Immature natural killer cell (primary cell): Measurements from ENCODE around the gene TMEM47. TPM values are rescaled to one million over a fixed set of nuclear protein-coding genes. Genes with fewer than 3 reads are reported as not detected.
A peak's percentile ranks its signal among the peaks of the same experiment; 100 is the strongest.

ENCODE experiments used
- DNase-seq, 3 donors: peaks; one replicate each; pipeline ENCODE4 v3.0.0; 2022; ENCODE audit warnings: mixed read lengths in 1 of 3
- H3K27ac Mint-ChIP-seq, 6 donors: one replicate each; pipeline ENCODE4 v1.8.0; 2020; ENCODE audit warnings: mixed read lengths in 6 of 6, mild to moderate bottlenecking in 5 of 6, inconsistent platforms in 4 of 6, moderate library complexity in 3 of 6
- H3K27me3 Mint-ChIP-seq, 3 donors: one replicate each; pipeline ENCODE4 v1.8.0; 2020 to 2021; ENCODE audit warnings: low read depth in 3 of 3, mild to moderate bottlenecking in 3 of 3, mixed read lengths in 3 of 3, moderate library complexity in 3 of 3, inconsistent platforms in 1 of 3
- H3K36me3 Mint-ChIP-seq, 3 donors: one replicate each; pipeline ENCODE4 v1.8.0; 2020; ENCODE audit warnings: mixed read lengths in 3 of 3, inconsistent platforms in 2 of 3, mild to moderate bottlenecking in 2 of 3
- H3K4me1 Mint-ChIP-seq, 2 donors: one replicate each; pipeline ENCODE4 v1.8.0; 2020; ENCODE audit warnings: inconsistent platforms in 2 of 2, mild to moderate bottlenecking in 2 of 2, mixed read lengths in 2 of 2, moderate library complexity in 1 of 2
- H3K4me3 Mint-ChIP-seq, 5 donors: one replicate each; pipeline ENCODE4 v1.8.0; 2020; ENCODE audit warnings: mild to moderate bottlenecking in 5 of 5, mixed read lengths in 5 of 5, inconsistent platforms in 3 of 5, moderate library complexity in 3 of 5
- H3K9me3 Mint-ChIP-seq, 6 donors: one replicate each; pipeline ENCODE4 v1.8.0; 2020; ENCODE audit warnings: mild to moderate bottlenecking in 6 of 6, mixed read lengths in 6 of 6, inconsistent platforms in 4 of 6, moderate library complexity in 3 of 6
- polyA plus RNA-seq, 3 donors: library from polyadenylated mRNA; unstranded; fragments of 300-500 nt; fragmentation: Illumina TruSeq; gene quantifications; one replicate each; pipeline ENCODE4 v1.2.3, GENCODE V29; 2021

TMEM47 gene
- polyA plus RNA-seq, result not detected

GRCh38 chrX:34656842-34657725 is at the start of gene TMEM47:
Gene TMEM47, minus strand, starts transcription at chrX:34657285. Its CDS starts 256 bp downstream, at chrX:34657029.
- no peak for DNase-seq
- Mint-ChIP-seq H3K4me3 (peak within 1 kb of the TSS in 2 of 5 donors; percentile 35 to 56), H3K27ac (no peak within 1 kb of the TSS), H3K9me3 (peaks cover 0 to 44% (median 6%) of the 10 kb centered on the region in 6 donors), H3K36me3 (peaks cover 0 to 4% (median 0%) of the 10 kb centered on the region in 3 donors), H3K4me1 (peaks cover 0 to 3% of the 10 kb centered on the region in 2 donors), H3K27me3 (peaks cover 4 to 19% (median 8%) of the 10 kb centered on the region in 3 donors)

- peaks cover 4 to 33% (median 9%) of the 10 kb centered on the region in 6 donors for H3K9me3 Mint-ChIP-seq
- H3K4me3 Mint-ChIP-seq, result no peak overlapping the region
- no peak for DNase-seq
- no peaks in the 10 kb centered on the region for H3K36me3 Mint-ChIP-seq
- H3K4me1 Mint-ChIP-seq, result no peaks in the 10 kb centered on the region
- H3K27me3 Mint-ChIP-seq, result peaks cover 1 to 6% (median 4%) of the 10 kb centered on the region in 3 donors
- no peak overlapping the region for H3K27ac Mint-ChIP-seq
These were observed 30.0 kb upstream of the TMEM47 start for GRCh38 chrX:34687095-34687494.

GRCh38 chrX:34659575-34659974 is 2.5 kb upstream of the TMEM47 start:
- Mint-ChIP-seq H3K9me3 (peaks cover 0 to 43% (median 4%) of the 10 kb centered on the region in 6 donors), H3K36me3 (peaks cover 0 to 4% (median 0%) of the 10 kb centered on the region in 3 donors), H3K4me3 (no peak overlapping the region), H3K27me3 (peaks cover 3 to 17% (median 8%) of the 10 kb centered on the region in 3 donors), H3K27ac (no peak overlapping the region), H3K4me1 (peaks cover 0 to 3% of the 10 kb centered on the region in 2 donors)
- no peak for DNase-seq

GRCh38 chrX:34658326-34658725 is 1.2 kb upstream of the TMEM47 start:
- Mint-ChIP-seq H3K4me3 (no peak overlapping the region), H3K4me1 (peaks cover 0 to 3% of the 10 kb centered on the region in 2 donors), H3K9me3 (peaks cover 0 to 44% (median 5%) of the 10 kb centered on the region in 6 donors), H3K27ac (no peak overlapping the region), H3K27me3 (peaks cover 4 to 19% (median 8%) of the 10 kb centered on the region in 3 donors), H3K36me3 (peaks cover 0 to 4% (median 0%) of the 10 kb centered on the region in 3 donors)
- DNase-seq, result no peak

- Mint-ChIP-seq H3K9me3 (peaks cover 0 to 44% (median 5%) of the 10 kb centered on the region in 6 donors), H3K4me1 (peaks cover 0 to 3% of the 10 kb centered on the region in 2 donors), H3K27me3 (peaks cover 4 to 19% (median 8%) of the 10 kb centered on the region in 3 donors), H3K4me3 (no peak overlapping the region), H3K36me3 (peaks cover 0 to 4% (median 0%) of the 10 kb centered on the region in 3 donors), H3K27ac (no peak overlapping the region)
- DNase-seq, result no peak
These were observed 613 bp upstream of the TMEM47 start for GRCh38 chrX:34657726-34658070.

DNA sequence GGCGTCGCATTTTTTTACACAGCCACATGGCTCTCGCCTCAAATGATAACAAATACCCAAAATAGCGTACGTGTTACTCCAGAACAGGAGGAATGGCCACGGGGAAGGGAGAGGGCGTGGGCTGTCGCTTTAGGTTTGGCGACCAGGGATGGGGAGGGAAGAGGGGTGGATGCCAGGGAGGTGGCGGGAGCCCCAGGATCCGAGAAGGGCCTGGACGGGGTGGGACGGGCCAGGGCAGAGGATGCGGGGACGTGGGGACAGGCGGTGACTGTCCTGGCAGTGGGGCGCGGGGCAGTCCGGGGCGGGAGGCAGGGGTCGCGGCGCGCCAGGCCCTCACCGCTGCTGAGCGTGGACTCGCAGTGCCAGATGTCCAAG is 631 bp downstream of the TMEM47 start:
- peaks cover 0 to 4% (median 0%) of the 10 kb centered on the region in 3 donors for H3K36me3 Mint-ChIP-seq
- H3K27me3 Mint-ChIP-seq, result peaks cover 4 to 19% (median 8%) of the 10 kb centered on the region in 3 donors
- H3K4me1 Mint-ChIP-seq, result peaks cover 0 to 3% of the 10 kb centered on the region in 2 donors
- H3K4me3 Mint-ChIP-seq, result peak overlapping the region in 2 of 5 donors; percentile 35 to 56
- no peak for DNase-seq
- no peak overlapping the region for H3K27ac Mint-ChIP-seq
- H3K9me3 Mint-ChIP-seq, result peaks cover 0 to 40% (median 6%) of the 10 kb centered on the region in 6 donors

DNA sequence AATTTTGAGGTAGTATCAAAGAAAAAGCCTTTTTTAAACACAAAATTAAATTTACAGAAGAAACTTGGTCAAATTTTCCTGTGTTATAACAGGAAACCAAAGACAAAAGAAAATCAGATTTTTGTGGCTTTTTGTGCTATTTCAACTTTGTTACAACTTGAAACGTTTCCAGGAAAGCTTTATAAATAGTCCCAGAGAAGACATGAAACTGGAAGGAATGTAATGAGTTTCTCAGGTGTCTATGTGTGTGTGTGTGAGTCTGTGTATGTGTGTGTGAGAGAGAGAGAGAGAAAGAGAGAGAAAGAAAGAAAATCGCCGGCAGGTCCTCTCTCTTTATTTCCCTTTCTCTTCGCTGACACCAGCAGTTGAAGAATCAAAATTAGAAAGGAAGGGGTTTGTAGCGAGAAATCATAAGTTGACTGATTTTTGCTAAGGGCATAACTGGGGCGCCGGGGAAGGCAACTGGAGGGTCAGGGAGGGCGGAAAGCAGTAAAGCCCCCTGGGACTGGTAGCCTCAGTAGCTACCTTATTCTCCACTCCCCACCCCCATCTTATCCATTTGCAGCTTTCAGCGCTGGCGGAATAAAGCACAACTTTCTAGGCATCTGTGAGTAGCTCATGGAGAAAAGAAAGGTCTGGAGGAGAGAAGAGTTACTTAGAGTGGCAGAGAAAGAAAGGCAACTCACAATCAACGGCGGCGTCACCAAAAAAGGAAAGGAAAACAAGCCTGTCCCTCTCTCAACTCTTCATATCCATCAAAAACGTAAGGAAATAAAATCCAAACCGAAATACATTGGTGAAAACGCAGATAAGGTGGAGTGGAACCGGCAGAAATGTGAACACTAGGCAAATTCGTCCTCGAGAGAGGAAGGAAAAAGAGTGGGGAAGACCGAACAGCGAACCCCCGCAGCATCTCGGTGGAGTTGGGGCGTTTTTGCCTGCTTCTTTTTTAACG is 1.3 kb downstream of the TMEM47 start:
- H3K36me3 Mint-ChIP-seq, result peaks cover 0 to 4% (median 0%) of the 10 kb centered on the region in 3 donors
- peaks cover 4 to 19% (median 8%) of the 10 kb centered on the region in 3 donors for H3K27me3 Mint-ChIP-seq
- DNase-seq, result no peak
- H3K27ac Mint-ChIP-seq, result no peak overlapping the region
- H3K4me1 Mint-ChIP-seq, result peaks cover 0 to 3% of the 10 kb centered on the region in 2 donors
- H3K4me3 Mint-ChIP-seq, result peak overlapping the region in 3 of 5 donors; percentile 15 to 56 (median 35)
- H3K9me3 Mint-ChIP-seq, result peaks cover 0 to 37% (median 6%) of the 10 kb centered on the region in 6 donors

DNA sequence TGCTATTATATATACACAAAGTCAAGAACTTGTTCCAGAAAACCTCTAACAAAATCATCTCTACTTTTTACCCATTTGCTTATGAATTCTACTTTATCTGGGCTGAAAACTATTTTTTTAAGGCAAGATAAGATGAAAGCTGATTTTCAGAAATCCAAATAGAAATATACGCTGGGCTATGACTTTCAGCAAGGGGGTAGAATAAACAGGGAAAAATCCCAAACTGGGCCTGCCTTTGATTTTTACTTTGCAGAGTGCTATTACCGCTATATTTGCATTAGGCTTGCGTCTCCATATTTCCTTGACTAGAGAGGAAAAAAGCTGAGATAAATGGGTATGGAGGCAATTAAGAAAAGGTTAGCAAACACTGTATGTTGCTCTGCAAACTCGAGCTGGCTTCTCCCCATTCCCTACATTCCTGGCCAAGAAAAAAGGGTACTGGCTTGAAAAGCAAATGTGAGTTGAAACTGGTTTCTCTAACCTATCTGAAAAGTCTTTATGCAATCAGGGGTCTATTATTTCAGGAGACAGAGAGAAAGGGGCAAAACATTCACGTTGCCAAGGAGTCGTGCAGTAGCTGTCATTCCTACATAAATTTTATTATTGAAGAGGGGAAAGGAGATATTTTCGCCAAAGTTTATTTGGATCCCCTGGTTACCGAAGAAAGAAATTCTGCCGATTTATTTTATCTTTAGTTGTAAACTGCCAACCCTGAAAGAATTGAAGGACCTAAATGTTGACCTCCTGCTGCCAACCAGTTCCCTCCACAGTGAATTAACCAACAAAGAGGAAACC is 2.2 kb downstream of the TMEM47 start:
- no peak for DNase-seq
- Mint-ChIP-seq H3K27ac (no peak overlapping the region), H3K4me1 (peaks cover 0 to 3% of the 10 kb centered on the region in 2 donors), H3K36me3 (peaks cover 0 to 4% (median 0%) of the 10 kb centered on the region in 3 donors), H3K4me3 (no peak overlapping the region), H3K27me3 (peaks cover 4 to 19% (median 8%) of the 10 kb centered on the region in 3 donors), H3K9me3 (peaks cover 0 to 35% (median 6%) of the 10 kb centered on the region in 6 donors)

- H3K36me3 Mint-ChIP-seq, result peaks cover 0 to 4% (median 0%) of the 10 kb centered on the region in 3 donors
- peaks cover 0 to 3% of the 10 kb centered on the region in 2 donors for H3K4me1 Mint-ChIP-seq
- no peak overlapping the region for H3K4me3 Mint-ChIP-seq
- H3K9me3 Mint-ChIP-seq, result peaks cover 0 to 25% (median 6%) of the 10 kb centered on the region in 6 donors
- H3K27me3 Mint-ChIP-seq, result peaks cover 4 to 17% (median 8%) of the 10 kb centered on the region in 3 donors
- no peak overlapping the region for H3K27ac Mint-ChIP-seq
- no peak for DNase-seq
These were observed 3.3 kb downstream of the TMEM47 start for GRCh38 chrX:34653811-34654210.

- no peaks in the 10 kb centered on the region for H3K4me1 Mint-ChIP-seq
- no peaks in the 10 kb centered on the region for H3K36me3 Mint-ChIP-seq
- DNase-seq, result no peak
- H3K4me3 Mint-ChIP-seq, result no peak overlapping the region
- no peaks in the 10 kb centered on the region for H3K27me3 Mint-ChIP-seq
- H3K27ac Mint-ChIP-seq, result no peak overlapping the region
- peaks cover 0 to 5% (median 0%) of the 10 kb centered on the region in 6 donors for H3K9me3 Mint-ChIP-seq
These were observed 14.2 kb downstream of the TMEM47 start for GRCh38 chrX:34642849-34643248.

DNA sequence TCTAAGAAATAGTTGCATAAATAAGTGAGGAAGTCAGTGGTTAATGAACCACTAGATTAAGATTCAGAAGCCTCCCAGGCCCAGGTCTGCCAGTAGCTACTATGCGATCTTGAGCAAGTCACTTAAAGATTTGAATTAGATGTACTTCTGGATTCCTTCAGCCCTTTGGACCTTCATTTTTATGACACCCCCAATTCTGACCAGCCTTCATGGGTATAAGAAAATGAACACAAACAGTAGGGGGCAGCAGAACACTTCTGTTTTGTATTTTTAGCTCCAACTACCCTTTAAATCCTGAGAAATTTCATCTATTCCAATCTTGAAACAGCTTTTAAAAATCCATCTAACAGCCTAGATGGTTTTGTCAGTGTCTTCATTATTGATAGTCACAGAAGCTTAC is 19.0 kb downstream of the TMEM47 start:
- DNase-seq, result no peak

GRCh38 chrX:34634349-34634748 is 22.7 kb downstream of the TMEM47 start:
- no peak overlapping the region for H3K27ac Mint-ChIP-seq
- peaks cover 0 to 3% (median 0%) of the 10 kb centered on the region in 6 donors for H3K9me3 Mint-ChIP-seq
- DNase-seq, result no peak
- no peak overlapping the region for H3K4me3 Mint-ChIP-seq
- H3K27me3 Mint-ChIP-seq, result peaks cover 0 to 7% (median 1%) of the 10 kb centered on the region in 3 donors
- no peaks in the 10 kb centered on the region for H3K36me3 Mint-ChIP-seq
- H3K4me1 Mint-ChIP-seq, result no peaks in the 10 kb centered on the region

More for the DNA sequence above, 19.0 kb downstream of the TMEM47 start:
- Mint-ChIP-seq H3K27ac (no peak overlapping the region), H3K4me1 (no peaks in the 10 kb centered on the region), H3K4me3 (no peak overlapping the region), H3K36me3 (no peaks in the 10 kb centered on the region), H3K9me3 (peaks cover 0 to 1% (median 0%) of the 10 kb centered on the region in 6 donors), H3K27me3 (peaks cover 0 to 7% (median 1%) of the 10 kb centered on the region in 3 donors)

GRCh38 chrX:34632384-34632783 is 24.7 kb downstream of the TMEM47 start:
- H3K4me1 Mint-ChIP-seq, result no peaks in the 10 kb centered on the region
- H3K9me3 Mint-ChIP-seq, result peaks cover 0 to 3% (median 0%) of the 10 kb centered on the region in 6 donors
- no peak overlapping the region for H3K4me3 Mint-ChIP-seq
- DNase-seq, result no peak
- peaks cover 0 to 7% (median 1%) of the 10 kb centered on the region in 3 donors for H3K27me3 Mint-ChIP-seq
- no peaks in the 10 kb centered on the region for H3K36me3 Mint-ChIP-seq
- no peak overlapping the region for H3K27ac Mint-ChIP-seq
